Measurements from ENCODE around the gene CRACR2A. TPM values are rescaled to one million over a fixed set of nuclear protein-coding genes. Genes with fewer than 3 reads are reported as not detected.

The CRACR2A gene
- total RNA-seq, 1 experiment from 2014 or later: not detected

DNA sequence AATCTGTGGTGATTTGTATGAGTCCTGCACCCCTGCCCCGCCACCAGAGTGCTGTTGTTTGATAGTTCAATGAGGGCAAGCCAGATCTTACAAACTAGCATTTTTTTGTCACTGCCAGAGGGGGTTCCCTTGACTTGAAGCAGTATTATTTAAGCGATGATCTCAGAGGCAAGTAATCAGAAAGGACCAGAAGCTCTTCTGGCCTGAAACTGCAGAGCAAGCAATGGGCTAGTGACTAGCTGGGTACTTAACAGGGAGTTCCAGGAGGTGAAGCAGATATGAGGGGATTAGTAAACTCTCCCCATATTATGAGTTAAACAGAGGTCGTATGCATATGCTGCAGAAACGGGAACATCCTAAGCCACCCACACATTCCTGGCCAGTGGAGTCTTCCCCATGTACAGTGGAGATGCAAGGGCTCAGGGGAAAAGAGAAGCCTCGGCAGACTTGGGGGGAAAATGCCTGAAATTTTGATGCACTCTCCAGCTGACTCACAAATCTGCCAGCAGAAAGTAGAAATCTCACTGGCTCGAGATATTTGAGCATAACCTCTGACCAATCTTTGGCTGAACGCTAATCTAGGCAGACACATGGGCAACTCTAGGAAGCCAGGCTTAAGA, 8.3 kb upstream of the CRACR2A start:
- intact Hi-C loops (cut with micrococcal nuclease): no loop called here
- ChIA-PET POLR2A (ENCODE audit: unreplicated experiment) (no interaction called here), CTCF (no interaction called here)
- no peaks in the 10 kb centered on the region for H3K79me2 ChIP-seq (ENCODE audit: low read length)
- H3F3A ChIP-seq (ENCODE audit: low read length, unreplicated experiment): no peaks in the 10 kb centered on the region
- H3K27me3 ChIP-seq (ENCODE audit: low read length): no peaks in the 10 kb centered on the region
- H2AFZ ChIP-seq (ENCODE audit: low read length): no peak overlapping the region
- no peaks in the 10 kb centered on the region for H4K20me1 ChIP-seq (ENCODE audit: low read length)
- H3K9me3 ChIP-seq (ENCODE audit: low read length): no peaks in the 10 kb centered on the region
- H3K4me3 ChIP-seq (ENCODE audit: low read length): no peak overlapping the region
- TF ChIP-seq EZH2 (IDR thresholded peaks at IDR 0.05; ENCODE audit: low read length, unreplicated experiment) (no peak), EZH2phosphoT487 (IDR thresholded peaks at IDR 0.05; ENCODE audit: borderline replicate concordance, low read length) (no peak), CTCF (conservative IDR thresholded peaks at IDR 0.05; ENCODE audit: low read depth, low read length) (no peak)
- H3K27ac ChIP-seq (ENCODE audit: low read length): no peak overlapping the region
- H3K36me3 ChIP-seq (ENCODE audit: low read depth, low read length): no peaks in the 10 kb centered on the region
- DNase-seq (no peak), ATAC-seq (no peak)
- BruUV-seq (replicated peaks): no TSS peak
- no peaks in the 10 kb centered on the region for H3K9me2 ChIP-seq (replicated peaks; ENCODE audit: low read length)
- H3K9ac ChIP-seq (ENCODE audit: low read length): no peak overlapping the region
- no peak overlapping the region for H3K4me2 ChIP-seq (ENCODE audit: low read length)
- H3K4me1 ChIP-seq (ENCODE audit: insufficient read depth, low read length): no peaks in the 10 kb centered on the region

GRCh38 chr12:3759878-3760277, 7.0 kb upstream of the CRACR2A start:
- TF ChIP-seq CTCF (conservative IDR thresholded peaks at IDR 0.05; ENCODE audit: low read depth, low read length) (no peak), EZH2 (IDR thresholded peaks at IDR 0.05; ENCODE audit: low read length, unreplicated experiment) (no peak), EZH2phosphoT487 (IDR thresholded peaks at IDR 0.05; ENCODE audit: borderline replicate concordance, low read length) (no peak)
- ATAC-seq: no peak
- no peak overlapping the region for H3K4me3 ChIP-seq (ENCODE audit: low read length)

GRCh38 chr12:3757261-3757660, 4.4 kb upstream of the CRACR2A start:
- no peaks in the 10 kb centered on the region for H3K9me3 ChIP-seq (ENCODE audit: low read length)
- H3K36me3 ChIP-seq (ENCODE audit: low read depth, low read length): no peaks in the 10 kb centered on the region
- ATAC-seq (no peak), DNase-seq (no peak)
- H3K4me1 ChIP-seq (ENCODE audit: insufficient read depth, low read length): no peaks in the 10 kb centered on the region
- TF ChIP-seq EZH2phosphoT487 (IDR thresholded peaks at IDR 0.05; ENCODE audit: borderline replicate concordance, low read length) (no peak), CTCF (conservative IDR thresholded peaks at IDR 0.05; ENCODE audit: low read depth, low read length) (no peak), EZH2 (IDR thresholded peaks at IDR 0.05; ENCODE audit: low read length, unreplicated experiment) (no peak)
- BruUV-seq (replicated peaks): no TSS peak
- H3K9me2 ChIP-seq (replicated peaks; ENCODE audit: low read length): no peaks in the 10 kb centered on the region
- intact Hi-C loops (cut with micrococcal nuclease): no loop called here
- H3K4me2 ChIP-seq (ENCODE audit: low read length): no peak overlapping the region
- H3K27ac ChIP-seq (ENCODE audit: low read length): no peak overlapping the region
- no peak overlapping the region for H3K9ac ChIP-seq (ENCODE audit: low read length)
- no peak overlapping the region for H3K4me3 ChIP-seq (ENCODE audit: low read length)
- H3K27me3 ChIP-seq (ENCODE audit: low read length): no peaks in the 10 kb centered on the region
- no peak overlapping the region for H2AFZ ChIP-seq (ENCODE audit: low read length)
- no peaks in the 10 kb centered on the region for H3F3A ChIP-seq (ENCODE audit: low read length, unreplicated experiment)
- ChIA-PET POLR2A (ENCODE audit: unreplicated experiment) (no interaction called here), CTCF (no interaction called here)
- no peaks in the 10 kb centered on the region for H4K20me1 ChIP-seq (ENCODE audit: low read length)
- H3K79me2 ChIP-seq (ENCODE audit: low read length): no peaks in the 10 kb centered on the region

More at GRCh38 chr12:3759878-3760277, 7.0 kb upstream of the CRACR2A start:
- BruUV-seq (replicated peaks): no TSS peak
- CTCF ChIA-PET: interaction anchor here (0.6 kb wide), 1 partner anchor 226 kb away, joined by 3 read pairs; no protein-coding TSS in a partner anchor
- intact Hi-C loops (cut with micrococcal nuclease): no loop called here
- Histone ChIP-seq H3K36me3 (ENCODE audit: low read depth, low read length) (no peaks in the 10 kb centered on the region), H3K27me3 (ENCODE audit: low read length) (no peaks in the 10 kb centered on the region), H3K9me3 (ENCODE audit: low read length) (no peaks in the 10 kb centered on the region), H4K20me1 (ENCODE audit: low read length) (no peaks in the 10 kb centered on the region), H3K4me1 (ENCODE audit: insufficient read depth, low read length) (no peaks in the 10 kb centered on the region), H3K27ac (ENCODE audit: low read length) (no peak overlapping the region), H2AFZ (ENCODE audit: low read length) (no peak overlapping the region), H3K79me2 (ENCODE audit: low read length) (no peaks in the 10 kb centered on the region), H3K9me2 (replicated peaks; ENCODE audit: low read length) (no peaks in the 10 kb centered on the region), H3K4me2 (ENCODE audit: low read length) (no peak overlapping the region), H3K9ac (ENCODE audit: low read length) (no peak overlapping the region), H3F3A (ENCODE audit: low read length, unreplicated experiment) (no peaks in the 10 kb centered on the region)
- POLR2A ChIA-PET (ENCODE audit: unreplicated experiment): no interaction called here
- DNase-seq: no peak
